ENCODE measurements around the gene GPR87.

GRCh38 chr3:151282921-151283320, 33.7 kb downstream of the GPR87 start:
- TF ChIP-seq CTCF (conservative IDR thresholded peaks at IDR 0.05 in 1 of 2, IDR thresholded peaks at IDR 0.05 in 1 of 2; ENCODE audit: extremely low read depth in 1 of 2, insufficient read depth in 1 of 2, low read depth in 1 of 2, low read length in 2 of 2) (peak; percentile 48 to 64), EZH2 (IDR thresholded peaks at IDR 0.05; ENCODE audit: borderline replicate concordance, low read length) (no peak)

All from mammary epithelial cell (primary cell).